GM18907 (cell line): ENCODE measurements around the gene ACACB.

Experiments
- ATAC-seq: cut with Tn5 transposase; IDR thresholded peaks from one replicate; pipeline ENCODE4 v1.9.1; 2021; ENCODE audit warnings: mild to moderate bottlenecking, moderate library complexity; ENCODE audit not compliant: unreplicated experiment

The ACACB gene

DNA sequence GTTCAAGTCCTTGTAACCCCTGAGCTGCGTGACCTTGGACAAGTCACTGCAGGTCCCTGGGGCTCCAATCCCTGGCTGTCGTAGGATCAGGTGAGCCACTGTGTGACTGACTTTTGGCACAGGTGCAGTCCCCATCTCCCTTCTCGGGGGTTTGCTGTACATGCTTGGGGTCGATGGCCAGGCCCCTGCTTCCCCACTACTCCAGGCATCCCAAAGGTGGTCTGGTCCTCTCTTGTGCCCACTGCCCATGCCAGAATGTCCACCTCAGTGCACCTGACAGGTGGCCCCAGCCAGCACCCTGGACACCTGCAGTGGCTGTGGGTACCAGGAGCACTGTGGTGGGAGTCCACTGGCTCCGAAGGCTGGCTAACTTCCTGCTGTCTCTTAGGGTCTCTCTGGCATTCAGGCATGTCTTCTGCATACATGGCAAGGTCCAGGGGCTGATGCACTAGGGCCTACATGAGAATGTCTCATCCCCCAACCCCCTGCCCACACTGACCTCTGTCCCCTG is 178.0 kb downstream of the ACACB start:
- ATAC-seq = no peak

DNA sequence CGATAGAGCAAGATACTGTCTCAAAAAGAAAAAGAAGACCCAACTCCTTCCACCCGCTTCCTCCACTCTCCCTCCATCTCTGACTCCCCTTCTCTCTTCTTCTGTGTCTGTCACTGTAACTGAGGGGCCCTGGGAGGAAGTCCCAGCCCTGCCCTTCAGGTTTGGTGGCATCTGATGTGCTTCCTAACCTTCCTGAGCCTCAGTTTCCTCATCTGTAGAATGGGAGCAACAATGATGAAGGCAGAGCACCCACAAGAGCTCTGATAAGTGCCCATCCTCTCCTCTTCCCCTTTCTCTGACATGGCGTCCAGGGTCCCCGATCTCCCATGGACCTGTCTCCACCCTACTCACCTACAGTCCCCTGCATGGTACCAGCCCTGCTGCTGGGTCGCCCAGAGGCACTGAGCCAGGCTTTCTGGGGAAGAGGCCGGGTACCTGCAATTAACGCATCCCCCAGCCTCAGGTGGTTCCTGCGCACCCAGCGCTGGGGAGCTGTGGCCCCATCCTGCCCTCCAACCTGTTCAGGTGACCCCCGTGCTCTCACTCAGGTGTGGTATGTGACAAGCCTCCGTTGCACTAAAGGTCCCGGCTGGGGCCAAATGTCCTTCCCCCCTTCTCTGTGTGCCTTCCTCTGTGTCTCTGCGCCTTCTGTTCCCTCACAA is 179.5 kb downstream of the ACACB start:
- ATAC-seq = no peak

DNA sequence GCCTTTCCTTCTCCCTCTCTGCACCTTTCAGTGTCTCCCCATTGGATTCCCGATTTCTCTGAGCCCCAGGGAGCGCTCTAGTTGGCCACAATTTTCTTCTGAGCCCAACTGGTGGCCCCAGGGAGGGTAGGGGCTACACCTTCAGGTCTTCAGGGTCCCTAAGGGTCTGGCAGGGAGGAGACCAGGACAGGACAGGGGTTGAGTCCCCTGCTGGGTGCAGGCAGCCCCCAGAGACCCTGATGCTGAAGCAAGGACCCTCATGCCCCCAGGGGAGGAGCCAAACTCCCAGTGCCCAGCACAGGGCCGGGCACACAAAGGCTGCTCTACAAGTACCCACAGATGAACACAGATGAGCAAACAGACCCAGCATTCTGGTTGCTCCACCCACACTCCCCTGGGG is 180.0 kb downstream of the ACACB start:
- no peak for ATAC-seq

DNA sequence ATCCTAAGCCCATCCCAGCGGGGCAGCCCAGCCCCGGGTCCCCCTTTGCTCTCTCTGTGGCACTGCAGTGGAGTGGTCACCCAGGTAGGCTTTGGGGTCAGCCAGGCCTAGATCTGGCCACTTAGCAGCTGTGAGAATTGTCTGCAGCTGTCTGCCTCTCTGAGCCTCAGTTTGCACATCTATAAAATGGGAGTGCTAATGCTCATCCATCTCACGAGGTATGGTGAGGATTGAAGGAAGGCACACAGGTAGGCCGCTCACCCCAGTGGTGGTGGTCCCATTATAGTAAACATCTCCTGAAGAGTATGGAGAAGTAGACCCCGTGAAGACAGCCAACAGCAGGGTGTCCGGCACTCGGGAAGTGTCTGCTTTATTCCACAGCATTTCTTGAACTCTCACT is 183.5 kb downstream of the ACACB start:
- ATAC-seq = no peak

- no peak for ATAC-seq
These were observed 185.3 kb downstream of the ACACB start for GRCh38 chr12:109301643-109302168.

DNA sequence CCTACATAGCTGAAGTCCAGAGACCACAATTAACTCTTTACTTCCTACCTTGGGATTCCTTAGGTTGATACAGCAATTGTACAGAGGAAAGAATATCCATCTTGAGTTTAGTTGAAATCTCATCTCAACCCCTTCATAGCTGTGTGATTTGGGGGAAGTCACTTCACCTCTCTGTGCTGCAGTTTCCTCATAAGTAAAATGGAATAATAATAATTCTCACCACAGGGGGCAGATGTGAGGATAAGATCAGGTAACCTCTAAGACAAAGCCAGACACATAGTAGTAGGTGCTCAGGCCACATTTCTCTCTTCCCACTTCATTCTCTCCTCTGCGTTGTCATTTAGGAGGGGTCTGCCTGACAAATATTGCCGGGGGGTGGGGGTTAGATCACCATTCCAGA is 186.0 kb downstream of the ACACB start:
- no peak for ATAC-seq

DNA sequence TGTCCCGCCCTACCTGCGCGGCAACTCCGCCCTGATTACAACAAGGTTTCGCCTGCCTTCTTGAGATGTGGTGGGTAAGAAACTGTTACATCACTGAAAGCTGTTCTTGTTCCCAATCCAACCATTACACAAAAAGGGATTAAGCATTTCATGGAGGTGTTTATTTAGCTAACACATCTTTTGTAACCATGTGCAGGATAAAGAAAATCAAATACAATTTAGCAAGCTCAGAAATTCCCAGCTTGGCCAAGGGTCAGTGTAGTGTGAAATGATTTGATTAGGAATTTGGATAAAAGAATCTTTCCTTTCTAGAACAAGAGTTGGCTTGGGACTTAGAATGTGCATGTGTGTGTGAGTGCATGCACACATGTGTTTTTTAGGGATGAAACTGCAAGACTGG is 186.4 kb downstream of the ACACB start:
- no peak for ATAC-seq

DNA sequence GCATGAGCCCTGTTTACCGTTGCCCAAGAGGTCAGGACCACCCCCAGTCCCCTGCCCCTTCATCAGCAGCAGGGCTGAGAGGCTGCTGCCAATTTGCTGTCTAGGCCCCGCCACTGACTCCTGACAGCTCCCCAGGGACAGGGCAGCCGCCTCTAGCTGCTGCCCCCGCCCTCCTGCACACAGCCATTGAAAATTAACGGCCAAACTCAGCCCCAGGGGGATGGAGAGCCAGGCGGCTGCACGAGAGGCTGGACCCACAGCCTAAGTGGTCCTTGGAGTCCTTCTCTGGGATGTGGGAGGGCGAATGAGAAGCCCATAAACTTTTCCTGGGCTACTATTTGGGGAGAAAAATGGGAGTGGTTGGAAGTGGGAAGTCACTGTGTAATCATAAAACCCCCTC is 188.1 kb downstream of the ACACB start:
- ATAC-seq = no peak

DNA sequence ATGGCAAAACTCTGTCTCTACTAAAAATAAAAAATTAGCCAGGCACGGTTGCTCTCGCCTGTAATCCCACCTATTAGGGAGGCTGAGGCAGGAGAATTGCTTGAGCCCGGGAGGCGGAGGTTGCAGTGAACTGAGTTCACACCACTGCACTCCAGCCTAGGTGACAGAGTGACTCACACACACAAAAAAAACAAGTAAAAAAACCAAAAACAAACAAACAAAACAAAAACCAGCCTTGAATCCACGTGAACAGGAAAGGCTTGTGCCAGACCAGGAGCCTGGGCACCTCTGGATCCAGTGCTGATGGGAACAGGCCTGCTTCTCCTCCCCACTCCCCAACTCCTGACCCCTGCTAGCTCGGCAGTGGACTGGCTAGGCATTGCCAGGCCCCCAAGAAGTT is 189.2 kb downstream of the ACACB start:
- no peak for ATAC-seq

- ATAC-seq = no peak
These were observed 190.7 kb downstream of the ACACB start for GRCh38 chr12:109307051-109307450.

DNA sequence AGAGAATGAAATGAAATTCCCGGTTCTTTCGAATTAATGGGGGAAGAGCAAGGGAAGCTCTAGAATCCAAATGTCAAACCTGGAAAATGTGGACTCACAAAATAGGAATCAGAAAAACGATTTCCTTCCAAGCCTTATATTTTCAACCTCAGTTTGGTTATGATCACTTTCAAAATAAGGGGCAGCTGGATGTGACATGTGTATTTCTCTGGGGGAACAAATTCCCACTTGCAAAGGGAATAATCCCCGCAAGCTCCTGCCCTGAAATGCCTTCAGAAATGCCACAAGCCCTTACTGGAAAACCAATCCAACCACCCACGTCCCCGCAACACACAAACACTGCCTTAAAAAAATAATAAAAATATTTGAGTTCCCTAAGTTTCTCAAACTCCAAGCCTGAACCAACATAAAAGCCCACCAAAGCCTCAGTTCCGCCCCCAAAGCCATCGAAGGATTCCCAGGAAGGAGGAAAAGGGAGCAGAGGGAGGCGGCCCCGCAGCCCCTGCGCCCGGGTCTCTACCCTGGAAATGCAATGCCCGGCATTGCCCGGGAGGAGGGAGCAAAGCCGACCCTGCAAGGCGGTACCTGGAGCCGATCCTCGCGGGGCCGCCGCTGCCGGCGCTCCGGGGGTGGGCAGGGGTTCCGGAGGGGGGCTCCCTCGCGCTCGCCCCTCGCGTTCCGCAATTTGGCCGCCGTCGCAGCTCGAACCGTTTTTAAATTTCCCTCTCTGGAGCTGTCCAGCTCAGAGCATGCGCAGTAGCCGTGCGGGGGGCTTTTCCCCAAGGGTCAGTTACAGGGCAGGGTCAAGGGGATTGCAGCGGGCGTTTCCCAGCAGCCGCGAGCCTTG is 192.4 kb downstream of the ACACB start, which contains the start of gene FOXN4:
FOXN4 (minus strand) TSS at position 751 of the 847 bp plus-strand sequence. CDS start 963 bp downstream, outside the sequence.
- no peak for ATAC-seq

- ATAC-seq = no peak
These were observed 193.2 kb downstream of the ACACB start for GRCh38 chr12:109309381-109310246.

- ATAC-seq = no peak
These were observed 194.1 kb downstream of the ACACB start for GRCh38 chr12:109310247-109311125.
